Epithelial cell of prostate (primary cell): ENCODE results near the gene TNS3.
"Not testable (repeated sequence)": the region's sequence is repeated elsewhere in the genome, so short reads cannot be mapped to it uniquely, and the experiment has no call there.

Source experiments
- DNase-seq: peaks from one replicate; pipeline ENCODE4 v3.0.0-alpha.2; 2011; ENCODE audit warnings: low read depth, low spot score
- H3K27ac ChIP-seq: fragments of 450-650 bp; 2 replicates; pipeline ENCODE4 v1.5.1; 2017; ENCODE audit warnings: mild to moderate bottlenecking

Gene TNS3

DNA sequence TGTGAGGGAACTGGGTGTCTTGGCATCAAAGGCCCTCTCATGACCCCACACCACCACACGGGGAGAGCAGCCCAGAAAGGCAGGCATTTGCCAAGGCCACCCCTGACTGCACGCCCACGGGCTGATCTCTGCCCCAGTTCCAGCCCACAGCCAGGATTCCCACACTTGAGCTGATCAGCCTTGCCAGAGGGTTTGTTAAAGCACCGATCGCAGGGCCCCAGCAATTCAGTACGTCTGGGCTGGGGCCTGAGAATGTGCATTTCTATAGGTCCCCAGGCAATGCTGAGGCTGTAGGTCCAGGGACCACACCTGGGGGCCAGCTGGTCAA lies 103.9 kb downstream of the TNS3 start:
- no peak for DNase-seq
- H3K27ac ChIP-seq, result no peak overlapping the region

- no peak for DNase-seq
- no peak overlapping the region for H3K27ac ChIP-seq
Measured at GRCh38 chr7:47477191-47478016, 104.5 kb downstream of the TNS3 start.

- DNase-seq, result no peak
- H3K27ac ChIP-seq, result no peak overlapping the region
Measured at GRCh38 chr7:47475880-47476227, 106.1 kb downstream of the TNS3 start.

DNA sequence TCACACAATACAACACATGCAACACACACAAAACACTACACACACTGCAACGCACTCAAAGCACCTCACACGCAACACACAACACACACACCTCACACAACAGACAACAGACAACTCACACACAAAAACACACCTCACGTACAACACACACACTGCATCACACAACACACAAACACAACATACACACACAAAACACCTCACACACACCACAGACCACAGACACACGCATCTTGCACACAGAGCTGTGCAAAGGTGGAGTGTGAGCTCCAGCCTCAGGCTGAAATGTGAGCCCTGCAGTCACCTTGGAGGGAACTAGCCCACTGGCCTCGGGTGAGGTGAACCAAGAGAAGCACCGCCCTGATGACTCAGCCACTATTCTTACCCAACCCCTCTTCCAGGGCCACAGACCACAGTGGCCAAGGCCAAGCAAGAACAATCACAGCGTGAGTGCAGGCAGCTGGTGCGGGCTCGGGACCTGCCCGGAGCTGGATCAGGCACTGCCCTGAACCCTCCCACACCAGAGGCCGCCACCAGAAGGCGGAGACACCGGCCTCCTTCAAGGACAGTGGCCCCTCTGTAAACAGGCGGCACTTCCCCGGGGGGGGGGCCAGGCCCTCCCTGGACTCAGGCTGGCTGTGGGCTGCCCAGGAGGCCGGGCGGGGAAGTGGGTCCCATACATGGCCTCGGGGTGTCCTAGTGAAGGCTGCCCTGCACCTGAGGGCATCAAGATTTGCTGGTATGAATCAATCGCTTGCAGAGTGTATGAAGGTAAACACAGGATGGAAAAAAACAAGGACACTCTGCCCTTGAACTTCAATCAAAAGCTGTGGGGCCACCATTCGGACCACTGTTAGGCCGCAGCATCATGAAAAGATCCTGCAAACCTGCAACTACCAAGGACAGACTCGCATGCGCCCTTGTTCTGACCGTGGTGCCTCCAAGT lies 106.7 kb downstream of the TNS3 start:
- no peak overlapping the region for H3K27ac ChIP-seq
- peak; percentile 72 for DNase-seq

- no peak for DNase-seq
- H3K27ac ChIP-seq, result no peak overlapping the region
Measured at GRCh38 chr7:47474211-47474936, 107.5 kb downstream of the TNS3 start.

DNA sequence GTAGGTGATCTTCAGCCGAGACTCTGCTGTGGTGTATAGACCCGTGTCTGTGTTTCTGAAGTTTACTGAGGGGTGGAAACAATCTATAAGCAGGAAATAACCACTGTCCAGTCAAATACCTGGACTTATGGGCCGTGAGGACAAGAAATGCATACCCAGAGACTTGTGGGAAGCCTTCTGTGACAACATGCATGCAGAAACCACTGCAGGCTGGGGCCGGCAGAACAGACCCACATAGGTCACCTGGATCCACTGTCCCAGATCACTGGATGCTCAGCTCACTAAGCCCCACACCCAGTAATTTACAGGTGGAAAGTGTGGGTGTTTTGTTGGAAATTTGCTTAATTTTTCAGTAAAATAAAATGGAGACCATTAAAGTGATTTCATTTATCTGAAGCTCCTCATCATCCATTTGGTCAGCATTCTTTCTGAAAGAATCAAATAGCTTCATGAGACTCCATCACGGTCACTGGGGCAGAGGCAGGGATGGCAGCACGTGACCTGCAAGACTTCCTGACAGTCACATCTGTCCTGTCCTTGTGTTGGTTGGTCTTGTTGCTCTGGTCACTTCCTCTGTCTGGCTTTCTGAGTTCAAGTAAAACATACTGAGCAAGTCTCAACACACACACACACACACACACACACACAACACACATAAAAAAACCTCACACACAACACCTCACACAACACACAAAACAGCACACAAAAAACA lies 108.3 kb downstream of the TNS3 start:
- no peak for DNase-seq
- H3K27ac ChIP-seq, result no peak overlapping the region

DNA sequence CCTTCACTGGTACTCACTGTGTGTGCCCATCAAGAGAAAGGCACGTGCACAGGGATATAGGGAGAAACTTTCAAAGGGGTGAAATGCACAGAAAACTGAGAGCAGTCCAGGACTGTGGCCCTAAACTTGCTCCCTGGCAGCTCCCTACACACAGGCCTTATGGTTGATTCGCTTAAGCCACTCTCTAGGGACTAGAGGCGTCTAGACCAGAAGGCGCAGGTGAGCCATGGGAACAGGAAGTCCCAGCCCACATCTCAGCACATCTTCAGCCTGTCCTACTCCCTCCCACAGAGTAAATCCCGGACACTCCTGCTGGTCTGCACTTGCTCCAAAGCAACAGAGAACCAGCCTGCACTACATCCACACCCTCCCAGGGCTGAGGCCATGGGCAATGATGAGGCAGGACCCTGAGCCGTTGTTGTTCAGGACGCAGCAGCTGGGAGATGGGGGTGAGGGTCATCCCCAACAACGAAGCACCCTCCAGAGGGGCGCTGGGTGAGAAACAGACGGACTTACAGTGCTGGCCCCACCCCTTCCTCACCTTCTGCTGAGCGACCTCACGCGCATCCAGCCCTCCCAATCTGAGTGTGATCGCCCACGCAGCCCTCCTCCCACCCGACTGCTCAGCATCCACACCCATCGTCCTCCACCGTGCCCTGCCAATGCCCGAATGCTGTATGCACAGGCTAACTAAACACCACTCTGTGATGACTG lies 109.3 kb downstream of the TNS3 start:
- DNase-seq, result no peak
- H3K27ac ChIP-seq, result no peak overlapping the region

GRCh38 chr7:47471831-47472230 lies 110.1 kb downstream of the TNS3 start:
- H3K27ac ChIP-seq, result no peak overlapping the region
- no peak for DNase-seq

GRCh38 chr7:47471358-47471703 lies 110.6 kb downstream of the TNS3 start:
- H3K27ac ChIP-seq, result no peak overlapping the region
- no peak for DNase-seq

GRCh38 chr7:47470567-47471357 lies 111.1 kb downstream of the TNS3 start:
- no peak for DNase-seq

GRCh38 chr7:47469846-47470245 lies 112.1 kb downstream of the TNS3 start:
- H3K27ac ChIP-seq, DNase-seq: not testable (repeated sequence)

More at GRCh38 chr7:47470567-47471357, 111.1 kb downstream of the TNS3 start:
- no peak overlapping the region for H3K27ac ChIP-seq

DNA sequence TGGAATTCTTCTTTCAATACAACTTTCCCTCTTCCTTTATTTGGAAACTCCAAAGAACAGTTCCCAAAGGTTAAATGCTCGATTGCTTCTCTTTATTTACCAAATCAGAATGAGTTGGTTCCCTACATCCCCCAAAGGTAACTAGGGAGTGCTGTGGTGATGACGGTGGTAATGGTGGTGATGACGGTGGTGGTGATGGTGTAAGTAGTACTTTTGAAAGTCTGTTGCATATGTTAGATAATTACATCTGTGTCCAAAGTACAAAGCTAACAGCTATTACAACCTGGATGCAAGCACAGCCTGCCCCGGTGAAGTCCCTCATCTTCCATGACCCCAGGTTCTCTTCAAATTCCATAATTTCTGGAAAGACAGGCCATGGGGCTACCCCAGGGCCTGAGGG lies 115.1 kb downstream of the TNS3 start:
- DNase-seq, result no peak
- no peak overlapping the region for H3K27ac ChIP-seq

DNA sequence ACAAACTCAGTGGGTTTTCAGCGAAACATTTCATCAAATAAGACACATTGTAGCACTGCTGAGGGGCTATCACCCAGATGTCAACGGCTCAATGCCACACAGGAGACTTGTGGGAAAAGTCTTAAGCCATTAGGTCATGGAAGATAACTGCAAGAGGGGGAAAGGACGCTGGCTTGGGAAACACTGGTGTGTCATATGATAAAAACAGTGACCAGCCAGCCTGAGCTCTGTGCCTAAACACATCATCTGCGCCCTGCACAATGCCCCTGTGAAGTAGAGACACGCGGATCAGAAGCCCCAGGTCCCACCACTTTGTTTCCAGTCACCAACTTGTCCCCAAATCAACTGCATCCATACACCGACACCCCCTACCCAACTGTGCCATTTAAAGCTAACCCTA lies 116.7 kb downstream of the TNS3 start:
- no peak for DNase-seq
- H3K27ac ChIP-seq, result no peak overlapping the region

DNA sequence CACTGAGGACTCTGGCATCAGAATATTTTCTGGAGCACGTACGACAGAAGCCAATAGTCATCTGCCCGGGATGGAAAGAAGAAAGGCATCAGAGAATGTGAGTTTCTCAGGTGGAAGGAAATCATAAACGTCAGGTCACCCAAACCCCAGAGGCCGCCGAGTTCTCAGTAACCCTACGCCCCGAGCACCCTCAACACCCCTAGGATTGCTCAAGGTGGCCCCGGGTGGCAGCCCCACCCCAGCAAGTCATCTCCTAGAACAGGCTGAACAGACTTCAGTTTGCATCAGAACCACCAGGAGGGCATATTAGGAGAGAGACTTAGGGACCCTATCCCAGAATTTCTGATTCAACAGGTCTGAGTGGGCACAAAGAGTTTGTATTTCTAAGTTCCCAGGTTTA lies 117.6 kb downstream of the TNS3 start:
- no peak overlapping the region for H3K27ac ChIP-seq
- DNase-seq, result no peak

- DNase-seq, result no peak
- no peak overlapping the region for H3K27ac ChIP-seq
Measured at GRCh38 chr7:47461746-47462145, 120.2 kb downstream of the TNS3 start.

- no peak for DNase-seq
- no peak overlapping the region for H3K27ac ChIP-seq
Measured at GRCh38 chr7:47461161-47461560, 120.8 kb downstream of the TNS3 start.

DNA sequence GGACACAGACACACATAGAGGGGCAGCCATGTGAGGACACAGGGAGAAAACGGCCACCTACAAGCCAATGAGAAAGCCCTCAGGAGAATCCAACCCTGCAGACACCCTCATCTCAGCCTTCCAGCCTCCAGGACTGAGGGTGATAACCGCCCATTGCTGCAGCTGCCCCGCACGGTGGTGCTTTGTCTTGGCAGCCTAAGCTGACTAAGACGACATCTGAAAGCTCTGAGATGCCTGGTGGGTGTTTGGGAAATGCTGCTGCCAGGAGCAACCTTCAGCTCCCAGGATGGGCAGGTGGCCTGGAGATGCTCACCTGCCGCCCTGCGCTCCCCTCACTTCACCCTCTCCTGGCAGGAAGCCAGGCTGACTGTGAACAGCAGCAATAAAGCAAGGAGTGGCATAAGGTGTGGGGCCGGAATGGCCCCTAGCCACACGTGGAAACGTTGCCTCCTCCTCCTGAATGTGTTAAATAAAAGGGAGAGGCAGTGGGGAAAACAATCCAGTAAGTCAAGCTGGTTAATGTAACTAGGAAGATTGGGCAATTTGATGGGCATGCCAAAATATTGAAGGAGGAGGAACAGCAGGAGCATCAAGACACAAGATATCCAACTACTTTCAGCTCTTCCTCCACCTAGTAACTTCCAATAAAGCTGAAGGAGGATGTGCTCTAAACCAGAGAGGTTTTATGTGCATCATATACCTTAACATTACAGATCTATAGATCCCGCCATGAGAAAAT lies 121.5 kb downstream of the TNS3 start:
- no peak overlapping the region for H3K27ac ChIP-seq
- DNase-seq, result no peak

DNA sequence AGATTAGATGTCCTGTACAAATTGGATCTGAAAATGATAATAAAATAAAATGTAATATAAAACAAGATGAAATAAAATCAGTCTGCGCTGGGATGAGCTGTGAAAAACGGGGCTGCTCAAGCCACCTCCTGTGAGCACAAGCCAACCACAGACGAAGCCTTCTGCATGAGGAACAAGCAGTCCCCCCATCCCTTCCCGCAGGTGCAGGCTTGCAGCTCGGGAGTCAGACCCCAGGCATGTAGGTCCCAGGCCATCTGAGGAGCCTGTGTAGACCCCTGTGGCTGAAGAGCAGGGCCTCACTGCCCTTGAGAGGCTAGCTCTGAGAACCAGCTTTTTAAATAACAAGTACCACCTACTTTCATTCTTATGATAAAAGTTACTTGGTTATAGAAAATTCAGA lies 123.4 kb downstream of the TNS3 start:
- no peak overlapping the region for H3K27ac ChIP-seq
- no peak for DNase-seq
